WTC11 (cell line): ENCODE results near the gene SH3BP4. TPM values are rescaled to one million over a fixed set of nuclear protein-coding genes. Genes with fewer than 3 reads are reported as not detected.

ENCODE experiments used
- ATAC-seq: fragments of 200-7000 bp; cut with Tn5 transposase; 2 replicates; pipeline ENCODE4 v1.10.0; 2021; ENCODE audit warnings: mild to moderate bottlenecking, moderate library complexity
- CTCF ChIA-PET: fragments of 300-600 bp; sonication (Branson Sonifier 250); formaldehyde crosslinking; loops from one replicate; lab custom pipeline; 2021; ENCODE audit warnings: antibody characterized with exemption; lab: Charles Lee
- POLR2A ChIA-PET: fragments of 350-600 bp; sonication (Branson Sonifier 250); formaldehyde crosslinking; loops from one replicate; lab custom pipeline; 2021; ENCODE audit warnings: antibody characterized with exemption; lab: Charles Lee
- DNase-seq: peaks from one replicate; pipeline ENCODE4 v3.0.0; 2021; ENCODE audit warnings: low spot score
- H3K27ac Mint-ChIP-seq: 2 replicates; pipeline ENCODE4 v1.8.0; 2021; ENCODE audit warnings: mixed read lengths
- H3K27me3 Mint-ChIP-seq: 2 replicates; pipeline ENCODE4 v1.8.0; 2021; ENCODE audit warnings: low read depth, mild to moderate bottlenecking, moderate library complexity, mixed read lengths
- H3K36me3 Mint-ChIP-seq: 2 replicates; pipeline ENCODE4 v1.8.0; 2021; ENCODE audit warnings: mixed read lengths
- H3K4me1 Mint-ChIP-seq: 2 replicates; pipeline ENCODE4 v1.8.0; 2022; ENCODE audit warnings: mixed read lengths
- H3K4me3 Mint-ChIP-seq: 2 replicates; pipeline ENCODE4 v1.8.0; 2021; ENCODE audit warnings: mild to moderate bottlenecking, moderate library complexity, mixed read lengths
- H3K9me3 Mint-ChIP-seq: 2 replicates; pipeline ENCODE4 v1.8.0; 2021; ENCODE audit warnings: mixed read lengths
- CREM ChIP-seq: sonication (generic); formaldehyde crosslinking; IDR thresholded peaks from 2 replicates; pipeline ENCODE4 v1.8.1; 2022; ENCODE audit warnings: mild to moderate bottlenecking, missing genetic modification reagents, moderate library complexity
- ELF4 ChIP-seq: sonication (generic); formaldehyde crosslinking; IDR thresholded peaks from 2 replicates; pipeline ENCODE4 v1.8.1; 2022; ENCODE audit warnings: low read depth, mild to moderate bottlenecking, moderate library complexity, missing genetic modification reagents
- ETV6 ChIP-seq: sonication (generic); formaldehyde crosslinking; IDR thresholded peaks from 2 replicates; pipeline ENCODE4 v1.8.1; 2022; ENCODE audit warnings: mild to moderate bottlenecking, missing genetic modification reagents
- MYBL2 ChIP-seq: sonication (generic); formaldehyde crosslinking; IDR thresholded peaks from 2 replicates; pipeline ENCODE4 v1.8.1; 2023; ENCODE audit warnings: mild to moderate bottlenecking, moderate library complexity, missing genetic modification reagents
- NFATC4 ChIP-seq: fragments of 250-450 bp; sonication (Bioruptor Pico); IDR thresholded peaks from 2 replicates; pipeline ENCODE4 v1.9.0; 2021; ENCODE audit warnings: mild to moderate bottlenecking
- NR1H2 ChIP-seq: sonication (generic); formaldehyde crosslinking; IDR thresholded peaks from 2 replicates; pipeline ENCODE4 v1.9.0; 2021; ENCODE audit warnings: mild to moderate bottlenecking, moderate library complexity, missing genetic modification reagents
- SMAD4 ChIP-seq: sonication (generic); formaldehyde crosslinking; IDR thresholded peaks from 2 replicates; pipeline ENCODE4 v1.8.0; 2022; ENCODE audit warnings: mild to moderate bottlenecking, missing genetic modification reagents
- TCF7 ChIP-seq: sonication (generic); formaldehyde crosslinking; IDR thresholded peaks from 2 replicates; pipeline ENCODE4 v1.8.0; 2022; ENCODE audit warnings: mild to moderate bottlenecking, low read depth, missing genetic modification reagents, moderate library complexity
- ZBTB21 ChIP-seq: sonication (generic); formaldehyde crosslinking; IDR thresholded peaks from 2 replicates; pipeline ENCODE4 v1.8.1; 2023; ENCODE audit warnings: mild to moderate bottlenecking, missing genetic modification reagents, borderline replicate concordance
- ZNF121 ChIP-seq: sonication (generic); formaldehyde crosslinking; IDR thresholded peaks from 2 replicates; pipeline ENCODE4 v1.8.0; 2023; ENCODE audit warnings: missing genetic modification reagents
- ZNF423 ChIP-seq: fragments of 250-450 bp; sonication (Bioruptor Pico); IDR thresholded peaks from 2 replicates; pipeline ENCODE4 v2.1.2; 2022; ENCODE audit warnings: mild to moderate bottlenecking, moderate library complexity
- ZNF671 ChIP-seq: fragments of 250-450 bp; sonication (Bioruptor Pico); IDR thresholded peaks from 2 replicates; pipeline ENCODE4 v1.8.0; 2021; ENCODE audit warnings: mild to moderate bottlenecking
- total RNA-seq: library from RNA; stranded (reverse); gene quantifications from 3 replicates; pipeline ENCODE4 v1.2.3, GENCODE V29; 2021
- TF ChIP-seq, protein P1 (sequence below): fragments of 250-450 bp; sonication (Bioruptor Pico); IDR thresholded peaks from 2 replicates; pipeline ENCODE4 v1.8.0; 2021; ENCODE audit warnings: mild to moderate bottlenecking
- TF ChIP-seq, protein P2 (sequence below): sonication (generic); formaldehyde crosslinking; IDR thresholded peaks from 2 replicates; pipeline ENCODE4 v1.8.0; 2023; ENCODE audit warnings: missing genetic modification reagents, mild to moderate bottlenecking, borderline replicate concordance
- TF ChIP-seq, protein P3 (sequence below): sonication (generic); formaldehyde crosslinking; IDR thresholded peaks from 2 replicates; pipeline ENCODE4 v1.8.0; 2023; ENCODE audit warnings: missing genetic modification reagents
- TF ChIP-seq, protein P4 (sequence below): sonication (generic); formaldehyde crosslinking; IDR thresholded peaks from 2 replicates; pipeline ENCODE4 v1.8.1; 2022; ENCODE audit warnings: missing genetic modification reagents, borderline replicate concordance
- TF ChIP-seq, protein P5 (sequence below): sonication (generic); formaldehyde crosslinking; IDR thresholded peaks from 2 replicates; pipeline ENCODE4 v1.8.1; 2022; ENCODE audit warnings: low read depth, missing genetic modification reagents, borderline replicate concordance
- TF ChIP-seq, protein P6 (sequence below): sonication (generic); formaldehyde crosslinking; IDR thresholded peaks from 2 replicates; pipeline ENCODE4 v1.8.0; 2022; ENCODE audit warnings: missing genetic modification reagents
- TF ChIP-seq, protein P7 (sequence below): fragments of 250-450 bp; sonication (Bioruptor Pico); IDR thresholded peaks from 2 replicates; pipeline ENCODE4 v1.9.0; 2021; ENCODE audit warnings: mild to moderate bottlenecking

SH3BP4 gene
- total RNA-seq, 1 experiment from 2014 or later = 44.4 TPM

DNA sequence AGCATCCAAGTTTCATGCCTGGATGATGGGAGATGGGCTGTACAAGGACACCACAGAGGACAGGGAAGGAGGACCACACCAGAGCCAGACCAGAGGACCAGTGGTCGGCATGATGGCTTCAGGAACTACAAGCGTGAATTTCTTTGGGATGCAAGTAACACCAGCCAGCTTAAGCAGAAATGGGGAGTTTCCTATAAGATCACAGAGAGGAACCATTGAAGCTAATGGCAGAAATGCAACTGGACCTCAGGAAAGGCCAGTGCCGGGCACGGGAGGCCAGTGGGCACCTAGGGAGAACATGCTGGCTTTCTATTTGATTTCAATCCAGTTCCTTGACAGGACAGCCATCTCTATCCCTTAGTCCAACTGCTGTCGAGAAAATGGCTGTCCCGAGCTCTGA, 145.4 kb downstream of the SH3BP4 start (continued):
- TF ChIP-seq TCF7 (CRISPR knock-in tag) = no peak
- no peak for TF ChIP-seq ETV6 (CRISPR knock-in tag)
- no peak for TF ChIP-seq ELF4
- TF ChIP-seq, protein P1, sequence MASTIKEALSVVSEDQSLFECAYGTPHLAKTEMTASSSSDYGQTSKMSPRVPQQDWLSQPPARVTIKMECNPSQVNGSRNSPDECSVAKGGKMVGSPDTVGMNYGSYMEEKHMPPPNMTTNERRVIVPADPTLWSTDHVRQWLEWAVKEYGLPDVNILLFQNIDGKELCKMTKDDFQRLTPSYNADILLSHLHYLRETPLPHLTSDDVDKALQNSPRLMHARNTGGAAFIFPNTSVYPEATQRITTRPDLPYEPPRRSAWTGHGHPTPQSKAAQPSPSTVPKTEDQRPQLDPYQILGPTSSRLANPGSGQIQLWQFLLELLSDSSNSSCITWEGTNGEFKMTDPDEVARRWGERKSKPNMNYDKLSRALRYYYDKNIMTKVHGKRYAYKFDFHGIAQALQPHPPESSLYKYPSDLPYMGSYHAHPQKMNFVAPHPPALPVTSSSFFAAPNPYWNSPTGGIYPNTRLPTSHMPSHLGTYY (CRISPR knock-in tag) = no peak
- TF ChIP-seq NFATC4 (CRISPR knock-in tag) = no peak
- TF ChIP-seq ZNF121 (CRISPR knock-in tag) = no peak
- TF ChIP-seq, protein P2, sequence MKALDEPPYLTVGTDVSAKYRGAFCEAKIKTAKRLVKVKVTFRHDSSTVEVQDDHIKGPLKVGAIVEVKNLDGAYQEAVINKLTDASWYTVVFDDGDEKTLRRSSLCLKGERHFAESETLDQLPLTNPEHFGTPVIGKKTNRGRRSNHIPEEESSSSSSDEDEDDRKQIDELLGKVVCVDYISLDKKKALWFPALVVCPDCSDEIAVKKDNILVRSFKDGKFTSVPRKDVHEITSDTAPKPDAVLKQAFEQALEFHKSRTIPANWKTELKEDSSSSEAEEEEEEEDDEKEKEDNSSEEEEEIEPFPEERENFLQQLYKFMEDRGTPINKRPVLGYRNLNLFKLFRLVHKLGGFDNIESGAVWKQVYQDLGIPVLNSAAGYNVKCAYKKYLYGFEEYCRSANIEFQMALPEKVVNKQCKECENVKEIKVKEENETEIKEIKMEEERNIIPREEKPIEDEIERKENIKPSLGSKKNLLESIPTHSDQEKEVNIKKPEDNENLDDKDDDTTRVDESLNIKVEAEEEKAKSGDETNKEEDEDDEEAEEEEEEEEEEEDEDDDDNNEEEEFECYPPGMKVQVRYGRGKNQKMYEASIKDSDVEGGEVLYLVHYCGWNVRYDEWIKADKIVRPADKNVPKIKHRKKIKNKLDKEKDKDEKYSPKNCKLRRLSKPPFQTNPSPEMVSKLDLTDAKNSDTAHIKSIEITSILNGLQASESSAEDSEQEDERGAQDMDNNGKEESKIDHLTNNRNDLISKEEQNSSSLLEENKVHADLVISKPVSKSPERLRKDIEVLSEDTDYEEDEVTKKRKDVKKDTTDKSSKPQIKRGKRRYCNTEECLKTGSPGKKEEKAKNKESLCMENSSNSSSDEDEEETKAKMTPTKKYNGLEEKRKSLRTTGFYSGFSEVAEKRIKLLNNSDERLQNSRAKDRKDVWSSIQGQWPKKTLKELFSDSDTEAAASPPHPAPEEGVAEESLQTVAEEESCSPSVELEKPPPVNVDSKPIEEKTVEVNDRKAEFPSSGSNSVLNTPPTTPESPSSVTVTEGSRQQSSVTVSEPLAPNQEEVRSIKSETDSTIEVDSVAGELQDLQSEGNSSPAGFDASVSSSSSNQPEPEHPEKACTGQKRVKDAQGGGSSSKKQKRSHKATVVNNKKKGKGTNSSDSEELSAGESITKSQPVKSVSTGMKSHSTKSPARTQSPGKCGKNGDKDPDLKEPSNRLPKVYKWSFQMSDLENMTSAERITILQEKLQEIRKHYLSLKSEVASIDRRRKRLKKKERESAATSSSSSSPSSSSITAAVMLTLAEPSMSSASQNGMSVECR = no peak
- TF ChIP-seq, protein P3, sequence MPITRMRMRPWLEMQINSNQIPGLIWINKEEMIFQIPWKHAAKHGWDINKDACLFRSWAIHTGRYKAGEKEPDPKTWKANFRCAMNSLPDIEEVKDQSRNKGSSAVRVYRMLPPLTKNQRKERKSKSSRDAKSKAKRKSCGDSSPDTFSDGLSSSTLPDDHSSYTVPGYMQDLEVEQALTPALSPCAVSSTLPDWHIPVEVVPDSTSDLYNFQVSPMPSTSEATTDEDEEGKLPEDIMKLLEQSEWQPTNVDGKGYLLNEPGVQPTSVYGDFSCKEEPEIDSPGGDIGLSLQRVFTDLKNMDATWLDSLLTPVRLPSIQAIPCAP (CRISPR knock-in tag) = no peak
- TF ChIP-seq, protein P4, sequence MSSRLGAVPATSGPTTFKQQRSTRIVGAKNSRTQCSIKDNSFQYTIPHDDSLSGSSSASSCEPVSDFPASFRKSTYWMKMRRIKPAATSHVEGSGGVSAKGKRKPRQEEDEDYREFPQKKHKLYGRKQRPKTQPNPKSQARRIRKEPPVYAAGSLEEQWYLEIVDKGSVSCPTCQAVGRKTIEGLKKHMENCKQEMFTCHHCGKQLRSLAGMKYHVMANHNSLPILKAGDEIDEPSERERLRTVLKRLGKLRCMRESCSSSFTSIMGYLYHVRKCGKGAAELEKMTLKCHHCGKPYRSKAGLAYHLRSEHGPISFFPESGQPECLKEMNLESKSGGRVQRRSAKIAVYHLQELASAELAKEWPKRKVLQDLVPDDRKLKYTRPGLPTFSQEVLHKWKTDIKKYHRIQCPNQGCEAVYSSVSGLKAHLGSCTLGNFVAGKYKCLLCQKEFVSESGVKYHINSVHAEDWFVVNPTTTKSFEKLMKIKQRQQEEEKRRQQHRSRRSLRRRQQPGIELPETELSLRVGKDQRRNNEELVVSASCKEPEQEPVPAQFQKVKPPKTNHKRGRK (CRISPR knock-in tag) = no peak
- TF ChIP-seq ZBTB21 = no peak
- TF ChIP-seq ZNF671 (CRISPR knock-in tag) = no peak
- TF ChIP-seq, protein P5, sequence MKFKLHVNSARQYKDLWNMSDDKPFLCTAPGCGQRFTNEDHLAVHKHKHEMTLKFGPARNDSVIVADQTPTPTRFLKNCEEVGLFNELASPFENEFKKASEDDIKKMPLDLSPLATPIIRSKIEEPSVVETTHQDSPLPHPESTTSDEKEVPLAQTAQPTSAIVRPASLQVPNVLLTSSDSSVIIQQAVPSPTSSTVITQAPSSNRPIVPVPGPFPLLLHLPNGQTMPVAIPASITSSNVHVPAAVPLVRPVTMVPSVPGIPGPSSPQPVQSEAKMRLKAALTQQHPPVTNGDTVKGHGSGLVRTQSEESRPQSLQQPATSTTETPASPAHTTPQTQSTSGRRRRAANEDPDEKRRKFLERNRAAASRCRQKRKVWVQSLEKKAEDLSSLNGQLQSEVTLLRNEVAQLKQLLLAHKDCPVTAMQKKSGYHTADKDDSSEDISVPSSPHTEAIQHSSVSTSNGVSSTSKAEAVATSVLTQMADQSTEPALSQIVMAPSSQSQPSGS = no peak
- no peak for TF ChIP-seq MYBL2 (CRISPR knock-in tag)

DNA sequence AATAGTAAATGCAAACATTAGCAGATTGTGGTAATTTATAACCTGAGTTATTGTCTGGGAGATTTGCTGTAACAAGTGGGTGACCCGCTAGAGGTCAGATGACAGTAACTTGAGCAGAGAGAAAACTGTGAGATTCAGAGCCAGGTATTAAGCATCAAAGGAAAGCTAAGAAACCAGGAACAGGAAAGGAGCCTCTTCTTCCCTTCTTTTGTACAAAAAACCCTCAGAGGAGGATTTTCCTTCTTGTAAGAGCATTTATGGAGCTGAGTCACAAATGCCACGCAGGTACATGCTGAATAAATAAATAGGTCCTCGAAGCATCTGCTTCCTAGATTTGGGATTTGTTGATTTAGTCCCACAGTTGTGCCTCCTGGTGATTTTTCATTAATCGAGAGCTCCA, 146.5 kb downstream of the SH3BP4 start:
- ATAC-seq (no peak), DNase-seq (no peak)
- TF ChIP-seq, protein P6, sequence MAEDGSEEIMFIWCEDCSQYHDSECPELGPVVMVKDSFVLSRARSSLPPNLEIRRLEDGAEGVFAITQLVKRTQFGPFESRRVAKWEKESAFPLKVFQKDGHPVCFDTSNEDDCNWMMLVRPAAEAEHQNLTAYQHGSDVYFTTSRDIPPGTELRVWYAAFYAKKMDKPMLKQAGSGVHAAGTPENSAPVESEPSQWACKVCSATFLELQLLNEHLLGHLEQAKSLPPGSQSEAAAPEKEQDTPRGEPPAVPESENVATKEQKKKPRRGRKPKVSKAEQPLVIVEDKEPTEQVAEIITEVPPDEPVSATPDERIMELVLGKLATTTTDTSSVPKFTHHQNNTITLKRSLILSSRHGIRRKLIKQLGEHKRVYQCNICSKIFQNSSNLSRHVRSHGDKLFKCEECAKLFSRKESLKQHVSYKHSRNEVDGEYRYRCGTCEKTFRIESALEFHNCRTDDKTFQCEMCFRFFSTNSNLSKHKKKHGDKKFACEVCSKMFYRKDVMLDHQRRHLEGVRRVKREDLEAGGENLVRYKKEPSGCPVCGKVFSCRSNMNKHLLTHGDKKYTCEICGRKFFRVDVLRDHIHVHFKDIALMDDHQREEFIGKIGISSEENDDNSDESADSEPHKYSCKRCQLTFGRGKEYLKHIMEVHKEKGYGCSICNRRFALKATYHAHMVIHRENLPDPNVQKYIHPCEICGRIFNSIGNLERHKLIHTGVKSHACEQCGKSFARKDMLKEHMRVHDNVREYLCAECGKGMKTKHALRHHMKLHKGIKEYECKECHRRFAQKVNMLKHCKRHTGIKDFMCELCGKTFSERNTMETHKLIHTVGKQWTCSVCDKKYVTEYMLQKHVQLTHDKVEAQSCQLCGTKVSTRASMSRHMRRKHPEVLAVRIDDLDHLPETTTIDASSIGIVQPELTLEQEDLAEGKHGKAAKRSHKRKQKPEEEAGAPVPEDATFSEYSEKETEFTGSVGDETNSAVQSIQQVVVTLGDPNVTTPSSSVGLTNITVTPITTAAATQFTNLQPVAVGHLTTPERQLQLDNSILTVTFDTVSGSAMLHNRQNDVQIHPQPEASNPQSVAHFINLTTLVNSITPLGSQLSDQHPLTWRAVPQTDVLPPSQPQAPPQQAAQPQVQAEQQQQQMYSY (CRISPR knock-in tag) = no peak
- TF ChIP-seq ZNF423 (CRISPR knock-in tag) (no peak), ELF4 (no peak), SMAD4 (CRISPR knock-in tag) (no peak), CREM (CRISPR knock-in tag) (no peak), ZBTB21 (no peak), NR1H2 (CRISPR knock-in tag) (no peak)
- TF ChIP-seq, protein P7, sequence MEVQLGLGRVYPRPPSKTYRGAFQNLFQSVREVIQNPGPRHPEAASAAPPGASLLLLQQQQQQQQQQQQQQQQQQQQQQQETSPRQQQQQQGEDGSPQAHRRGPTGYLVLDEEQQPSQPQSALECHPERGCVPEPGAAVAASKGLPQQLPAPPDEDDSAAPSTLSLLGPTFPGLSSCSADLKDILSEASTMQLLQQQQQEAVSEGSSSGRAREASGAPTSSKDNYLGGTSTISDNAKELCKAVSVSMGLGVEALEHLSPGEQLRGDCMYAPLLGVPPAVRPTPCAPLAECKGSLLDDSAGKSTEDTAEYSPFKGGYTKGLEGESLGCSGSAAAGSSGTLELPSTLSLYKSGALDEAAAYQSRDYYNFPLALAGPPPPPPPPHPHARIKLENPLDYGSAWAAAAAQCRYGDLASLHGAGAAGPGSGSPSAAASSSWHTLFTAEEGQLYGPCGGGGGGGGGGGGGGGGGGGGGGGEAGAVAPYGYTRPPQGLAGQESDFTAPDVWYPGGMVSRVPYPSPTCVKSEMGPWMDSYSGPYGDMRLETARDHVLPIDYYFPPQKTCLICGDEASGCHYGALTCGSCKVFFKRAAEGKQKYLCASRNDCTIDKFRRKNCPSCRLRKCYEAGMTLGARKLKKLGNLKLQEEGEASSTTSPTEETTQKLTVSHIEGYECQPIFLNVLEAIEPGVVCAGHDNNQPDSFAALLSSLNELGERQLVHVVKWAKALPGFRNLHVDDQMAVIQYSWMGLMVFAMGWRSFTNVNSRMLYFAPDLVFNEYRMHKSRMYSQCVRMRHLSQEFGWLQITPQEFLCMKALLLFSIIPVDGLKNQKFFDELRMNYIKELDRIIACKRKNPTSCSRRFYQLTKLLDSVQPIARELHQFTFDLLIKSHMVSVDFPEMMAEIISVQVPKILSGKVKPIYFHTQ (CRISPR knock-in tag) = no peak
- Mint-ChIP-seq H3K4me1 (peaks cover 2% of the 10 kb centered on the region; the same call in 1 of the 2 replicates), H3K27me3 (no peaks in the 10 kb centered on the region), H3K9me3 (no peaks in the 10 kb centered on the region), H3K4me3 (no peak overlapping the region), H3K27ac (no peak overlapping the region), H3K36me3 (no peaks in the 10 kb centered on the region)
- ChIA-PET CTCF (interaction anchor here (0.7 to 2.2 kb wide), 7 partner anchors 9 to 553 kb away, joined by 3 to 8 read pairs (median 4); no protein-coding TSS in a partner anchor), POLR2A (no interaction called here)
